NCI-H1436 treated with DMSO at 0.1 percent for 48 hours (cell line): ENCODE data around the gene MBD4.

Experiments used
- DNase-seq: peaks from one replicate; lab custom pipeline; 2025; lab: John Stamatoyannopoulos, UW

Gene MBD4

GRCh38 chr3:129463094-129463493 lies 23.3 kb upstream of the MBD4 start:
- DNase-seq: no peak

DNA sequence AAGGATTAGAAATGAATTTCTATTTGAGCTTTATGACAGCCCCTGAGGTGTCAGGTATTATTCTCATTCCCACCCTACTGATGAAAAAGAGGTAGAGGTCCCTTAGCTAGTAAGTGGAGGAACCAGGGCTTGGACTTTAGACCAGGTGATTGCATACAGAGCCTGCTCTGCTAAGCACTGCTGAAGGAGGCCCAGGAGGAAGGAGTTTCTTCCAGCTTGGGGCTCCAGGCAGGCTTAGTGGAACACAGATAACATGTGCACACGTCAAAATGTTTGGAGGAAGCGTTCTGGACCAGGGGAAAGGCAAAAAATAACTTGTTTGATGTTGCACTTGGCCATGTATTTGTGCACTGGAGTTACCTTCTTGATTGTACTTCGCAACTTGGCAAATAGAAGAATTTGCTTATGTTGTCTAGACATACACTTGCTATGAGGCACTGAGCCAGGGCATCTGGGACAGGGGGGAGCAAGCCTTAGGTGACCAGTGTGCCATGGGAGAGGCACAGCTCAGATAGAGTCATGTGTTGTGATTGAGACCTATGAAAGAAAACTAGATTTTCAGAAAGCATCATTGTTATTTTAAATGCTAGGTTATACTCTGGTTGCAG lies 22.7 kb upstream of the MBD4 start:
- DNase-seq: no peak

- no peak for DNase-seq
These were observed 21.9 kb upstream of the MBD4 start for GRCh38 chr3:129461461-129462146.

- no peak for DNase-seq
These were observed 21.3 kb upstream of the MBD4 start for GRCh38 chr3:129461022-129461421.

GRCh38 chr3:129460572-129460971 lies 20.8 kb upstream of the MBD4 start:
- no peak for DNase-seq

GRCh38 chr3:129460155-129460554 lies 20.4 kb upstream of the MBD4 start:
- no peak for DNase-seq

- DNase-seq: no peak
These were observed 14.0 kb upstream of the MBD4 start for GRCh38 chr3:129453732-129454131.

- DNase-seq: no peak
These were observed 9.7 kb upstream of the MBD4 start for GRCh38 chr3:129449279-129450115.

DNA sequence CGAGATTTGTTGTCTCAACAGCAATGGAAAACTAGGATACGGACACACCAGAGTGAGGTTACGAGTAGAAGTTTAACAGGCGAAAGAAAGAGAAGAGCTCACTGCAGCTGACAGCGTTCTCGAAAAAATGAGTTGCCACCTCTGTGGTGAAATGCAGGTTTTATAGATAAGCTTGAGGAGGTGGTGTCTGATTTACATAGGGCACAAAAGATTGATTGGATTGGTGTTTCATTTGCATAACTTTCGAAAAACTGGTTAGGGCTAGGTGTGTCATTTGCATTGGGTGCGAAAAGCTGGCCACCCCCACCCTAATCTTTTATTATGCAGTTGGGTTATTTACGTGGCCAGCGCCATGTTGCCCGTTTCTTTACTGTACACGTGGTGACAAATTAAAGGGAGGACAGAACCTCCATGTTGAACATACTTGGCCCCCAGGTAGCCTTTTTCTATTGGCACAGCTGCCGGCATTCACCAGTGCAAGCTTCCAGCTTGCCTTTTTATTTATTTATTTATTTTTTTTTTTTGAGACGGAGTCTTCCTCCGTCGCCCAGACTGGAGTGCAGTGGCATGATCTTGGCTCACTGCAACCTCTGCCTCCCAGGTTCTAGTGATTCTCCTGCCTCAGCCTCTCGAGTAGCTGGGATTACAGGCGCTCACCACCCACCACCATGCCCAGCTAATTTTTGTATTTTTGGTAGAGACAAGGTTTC lies 8.6 kb upstream of the MBD4 start:
- no peak for DNase-seq

GRCh38 chr3:129446926-129447325 lies 7.2 kb upstream of the MBD4 start:
- DNase-seq: no peak

DNA sequence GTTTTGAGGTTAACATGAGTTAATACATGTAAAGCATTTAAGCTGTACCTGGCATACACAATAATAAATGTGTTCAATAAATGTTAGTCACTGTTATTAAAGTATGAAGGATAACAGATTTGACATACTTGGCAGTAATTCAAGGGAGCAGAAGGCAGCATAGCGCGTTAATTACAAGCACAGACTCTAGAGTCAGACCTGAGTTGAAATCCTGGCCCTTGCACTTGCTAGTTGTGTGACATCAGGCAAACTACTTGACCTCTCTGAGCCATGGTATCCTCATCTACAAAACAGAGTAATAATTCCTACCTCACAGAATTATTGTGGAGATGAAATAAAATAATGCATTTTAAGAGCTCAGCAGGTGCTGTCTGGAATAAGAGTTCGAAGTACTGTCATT lies 5.7 kb upstream of the MBD4 start:
- no peak for DNase-seq

DNA sequence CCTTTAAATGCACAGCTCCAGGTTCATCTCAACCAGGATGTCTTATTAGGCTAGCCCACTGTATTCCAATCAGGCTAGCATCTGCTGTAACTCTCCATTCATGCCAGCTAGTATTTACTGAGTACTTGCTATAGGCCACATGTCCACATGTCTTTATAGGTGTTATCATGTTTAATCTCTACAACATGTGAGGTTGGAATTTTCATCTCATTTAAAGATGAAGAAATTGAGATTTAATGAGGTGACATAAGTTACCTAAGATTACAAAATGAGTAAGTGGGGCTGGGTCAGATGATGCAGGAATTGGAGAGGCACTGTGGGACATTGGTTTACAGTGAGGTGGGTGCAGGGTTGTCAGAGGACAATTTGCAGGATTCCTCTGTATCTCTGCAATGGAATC lies 3.2 kb upstream of the MBD4 start:
- DNase-seq: no peak

DNA sequence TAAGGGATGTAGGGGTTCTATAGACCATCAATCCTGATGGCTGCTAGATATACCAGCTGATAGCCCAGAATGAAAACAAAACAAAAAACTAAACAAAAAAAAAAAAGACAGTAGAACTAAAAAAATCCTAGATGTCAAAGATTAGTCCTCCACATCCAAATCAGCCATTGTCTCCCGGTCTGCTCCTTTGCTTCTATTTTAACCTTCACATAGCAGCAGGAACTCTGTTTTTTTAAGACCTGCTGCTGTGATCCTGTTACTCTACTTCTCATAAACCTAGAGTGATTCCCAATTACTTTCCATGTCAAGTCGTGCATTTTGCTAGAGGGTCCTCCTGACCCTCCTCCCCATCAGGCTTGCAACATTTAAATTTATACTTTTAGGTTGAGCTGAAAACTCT lies 2.7 kb upstream of the MBD4 start:
- DNase-seq: no peak

GRCh38 chr3:129441782-129442181 lies 2.0 kb upstream of the MBD4 start:
- no peak for DNase-seq

DNA sequence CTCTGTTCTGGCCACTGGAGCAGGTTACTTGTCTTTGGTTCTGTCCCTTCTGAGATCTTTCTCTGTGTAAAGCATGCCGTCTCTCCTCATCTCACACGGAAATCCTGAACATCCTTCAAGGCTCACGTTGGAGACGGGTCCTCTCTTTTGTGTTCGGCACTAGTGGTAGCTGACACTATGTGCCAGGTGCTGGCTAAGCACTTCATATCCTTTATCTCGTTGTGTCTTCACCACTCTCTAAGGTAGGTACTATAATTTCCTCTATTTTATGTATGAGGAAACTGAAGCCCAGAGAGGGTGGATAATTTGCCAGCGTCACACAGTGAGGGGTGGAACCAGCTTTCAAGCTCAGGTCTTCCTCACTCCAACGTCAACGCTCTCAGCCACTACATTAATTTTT lies 1.5 kb upstream of the MBD4 start:
- DNase-seq: no peak

- no peak for DNase-seq
These were observed 956 bp upstream of the MBD4 start for GRCh38 chr3:129440618-129441190.

GRCh38 chr3:129439226-129439816 lies 427 bp downstream of the MBD4 start:
- no peak for DNase-seq

DNA sequence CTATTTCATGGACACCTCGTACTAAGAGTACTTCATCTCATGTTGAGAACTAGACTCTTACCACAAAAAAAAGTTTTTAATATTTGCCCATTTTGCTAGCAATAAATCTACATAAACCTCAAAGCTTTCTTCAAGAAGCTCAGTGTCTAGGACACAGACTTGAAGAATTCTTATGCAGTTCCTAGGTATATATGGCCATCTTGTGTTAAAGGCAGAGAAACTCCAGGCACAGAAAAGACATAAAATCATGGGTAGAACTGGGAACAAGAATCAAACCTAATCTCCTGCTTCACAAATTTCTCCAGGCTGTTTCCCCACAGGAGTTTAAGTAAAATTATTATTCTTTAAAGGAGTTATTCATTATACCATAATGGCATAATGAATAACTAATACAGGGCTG lies 4.4 kb downstream of the MBD4 start:
- DNase-seq: no peak

DNA sequence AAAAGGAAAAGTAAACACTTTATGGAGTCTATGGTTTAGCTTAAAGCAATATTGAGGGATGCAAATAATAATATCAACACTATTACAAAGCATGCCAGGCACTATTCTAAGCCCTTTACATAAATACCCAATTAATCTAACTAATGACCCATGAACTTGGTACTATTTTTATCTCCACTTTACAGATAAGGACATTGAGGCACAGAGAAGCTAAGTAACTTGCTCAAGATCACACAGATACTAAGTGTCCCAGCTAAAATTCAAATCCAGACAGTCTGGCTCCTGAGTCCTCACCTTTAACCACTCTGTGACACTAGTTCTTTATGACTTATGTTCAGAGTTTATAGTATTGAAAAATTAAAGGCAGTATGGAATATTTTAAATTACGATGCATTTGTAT lies 5.6 kb downstream of the MBD4 start:
- DNase-seq: no peak

- DNase-seq: no peak
These were observed 6.2 kb downstream of the MBD4 start for GRCh38 chr3:129433565-129433964.

GRCh38 chr3:129432671-129433070 lies 7.1 kb downstream of the MBD4 start:
- DNase-seq: no peak

- DNase-seq: no peak
These were observed 7.7 kb downstream of the MBD4 start for GRCh38 chr3:129432036-129432435.
